GM06990 (cell line): ENCODE data around the gene HHIPL1.

Source experiments
- DNase-seq: peaks from one replicate; pipeline ENCODE4 v3.0.0-alpha.2; 2011; ENCODE audit not compliant: insufficient read length; ENCODE audit errors: extremely low read depth
- H3K27me3 ChIP-seq: replicated peaks from 2 replicates; pipeline ENCODE4 v1.6.0; 2011; ENCODE audit warnings: low read length; ENCODE audit not compliant: control insufficient read depth, insufficient read depth
- H3K36me3 ChIP-seq: 2 replicates; pipeline ENCODE4 v1.5.1; 2011; ENCODE audit warnings: low read length; ENCODE audit not compliant: control insufficient read depth, insufficient read depth
- H3K4me3 ChIP-seq: replicated peaks from 2 replicates; pipeline ENCODE4 v1.5.1; 2011; ENCODE audit warnings: low read depth, mild to moderate bottlenecking, control low read depth, low read length
- CTCF ChIP-seq: IDR thresholded peaks from 2 replicates; pipeline ENCODE4 v1.5.1; 2011; ENCODE audit warnings: low read length, control low read depth, mild to moderate bottlenecking, inconsistent platforms; ENCODE audit not compliant: insufficient read depth, poor library complexity, severe bottlenecking

HHIPL1 gene

GRCh38 chr14:99606359-99606758 lies 38.6 kb upstream of the HHIPL1 start:
- no peak overlapping the region for H3K4me3 ChIP-seq
- DNase-seq: no peak
- H3K27me3 ChIP-seq: no peaks in the 10 kb centered on the region
- TF ChIP-seq CTCF: no peak
- no peaks in the 10 kb centered on the region for H3K36me3 ChIP-seq

GRCh38 chr14:99608591-99608990 lies 36.3 kb upstream of the HHIPL1 start:
- DNase-seq: no peak
- H3K36me3 ChIP-seq: no peaks in the 10 kb centered on the region
- no peak for TF ChIP-seq CTCF
- H3K4me3 ChIP-seq: no peak overlapping the region
- no peaks in the 10 kb centered on the region for H3K27me3 ChIP-seq

- no peak for DNase-seq
- Histone ChIP-seq H3K4me3 (no peak overlapping the region), H3K36me3 (no peaks in the 10 kb centered on the region), H3K27me3 (no peaks in the 10 kb centered on the region)
- peak; percentile 58 for TF ChIP-seq CTCF
Observed at GRCh38 chr14:99609245-99610170, 35.4 kb upstream of the HHIPL1 start.

GRCh38 chr14:99611646-99612045 lies 33.3 kb upstream of the HHIPL1 start:
- no peak for TF ChIP-seq CTCF
- H3K4me3 ChIP-seq: no peak overlapping the region
- DNase-seq: no peak
- no peaks in the 10 kb centered on the region for H3K27me3 ChIP-seq
- H3K36me3 ChIP-seq: no peaks in the 10 kb centered on the region

- TF ChIP-seq CTCF: no peak
- Histone ChIP-seq H3K27me3 (no peaks in the 10 kb centered on the region), H3K4me3 (no peak overlapping the region), H3K36me3 (no peaks in the 10 kb centered on the region)
- DNase-seq: no peak
Observed at GRCh38 chr14:99612071-99612737, 32.7 kb upstream of the HHIPL1 start.
